ENCODE measurements around the gene OR4D10. TPM values are rescaled to one million over a fixed set of nuclear protein-coding genes. Genes with fewer than 3 reads are reported as not detected.

The OR4D10 gene
- total and polyA plus RNA-seq, 2 donors (not counting 3 experiments of a cell fraction or from before 2014, with no cell fraction given) = not detected

GRCh38 chr11:59423835-59424234 is 49.3 kb upstream of the OR4D10 start:
- no peaks in the 10 kb centered on the region for H3K9me1 ChIP-seq (replicated peaks; ENCODE audit: control insufficient read depth, extremely low read depth, insufficient read depth, low read length)
- H3K4me3 ChIP-seq (replicated peaks in 1 of 3; ENCODE audit: insufficient read depth in 1 of 3, low read depth in 1 of 3, low read length in 3 of 3) = no peak overlapping the region
- dilution Hi-C loops (cut with MboI; ENCODE audit: extremely low pct_ligation_motif_present, low sequenced_read_pairs) = no loop called here
- H2AFZ ChIP-seq (ENCODE audit: low read depth, low read length) = no peak overlapping the region
- H4K20me1 ChIP-seq (replicated peaks; ENCODE audit: control insufficient read depth, extremely low read depth, insufficient read depth, low read length) = no peaks in the 10 kb centered on the region
- H3K79me2 ChIP-seq (ENCODE audit: control insufficient read depth, insufficient read depth, low read length) = no peaks in the 10 kb centered on the region
- CTCF ChIA-PET = no interaction called here
- H3K36me3 ChIP-seq (ENCODE audit: control insufficient read depth in 2 of 2, extremely low read depth in 1 of 2, insufficient read depth in 2 of 2, low read length in 2 of 2) = no peaks in the 10 kb centered on the region
- H3K27ac ChIP-seq (ENCODE audit: insufficient read depth, low read depth, low read length) = no peak overlapping the region
- H3K4me2 ChIP-seq (ENCODE audit: insufficient read depth, low read length) = no peak overlapping the region
- intact Hi-C loops (cut with micrococcal nuclease) = no loop called here
- BruUV-seq (replicated peaks) = no TSS peak
- H3K27me3 ChIP-seq (ENCODE audit: control insufficient read depth in 2 of 2, insufficient read depth in 2 of 2, low read length in 2 of 2) = peaks cover 0 to 2% of the 10 kb centered on the region in 2 experiments
- H3K4me1 ChIP-seq (ENCODE audit: control insufficient read depth, extremely low read depth, insufficient read depth, low read length) = no peaks in the 10 kb centered on the region
- FAIRE-seq (no peak), DNase-seq (ENCODE audit: low read depth, low spot score) (no peak)
- no peaks in the 10 kb centered on the region for H3K9me3 ChIP-seq (replicated peaks; ENCODE audit: control insufficient read depth, insufficient read depth, low read length)
- no peak for TF ChIP-seq FOS (IDR thresholded peaks at IDR 0.05; ENCODE audit: borderline replicate concordance, insufficient read depth, low read length)
- no peak for TF ChIP-seq MYC (IDR thresholded peaks at IDR 0.05; ENCODE audit: low read depth, low read length)
- TF ChIP-seq EZH2 (IDR thresholded peaks at IDR 0.05; ENCODE audit: borderline replicate concordance, low read depth, low read length, severe bottlenecking) = no peak
- TF ChIP-seq MAX (IDR thresholded peaks at IDR 0.05; ENCODE audit: insufficient read depth, insufficient read length) = no peak
- no peak for TF ChIP-seq JUN (IDR thresholded peaks at IDR 0.05; ENCODE audit: borderline replicate concordance, insufficient read depth, insufficient read length, low read depth)
- TF ChIP-seq CTCF (IDR thresholded peaks at IDR 0.05; ENCODE audit: extremely low read depth in 1 of 2, insufficient read depth in 1 of 2, low read depth in 1 of 2, low read length in 2 of 2) = no peak
- no peak for TF ChIP-seq GATA2 (IDR thresholded peaks at IDR 0.05; ENCODE audit: insufficient read depth, insufficient read length, low read depth, low read length)
- TF ChIP-seq POLR2AphosphoS5 (IDR thresholded peaks at IDR 0.05; ENCODE audit: insufficient read depth, low read depth, low read length) = no peak
- no peak for TF ChIP-seq POLR2A (IDR thresholded peaks at IDR 0.05; ENCODE audit: low read depth, low read length)
- H3K9ac ChIP-seq (replicated peaks; ENCODE audit: extremely low read depth, insufficient read depth, low read length) = no peak overlapping the region
- POLR2A ChIA-PET = no interaction called here

Measured in endothelial cell of umbilical vein (primary cell).